PC-3 (cell line): Measurements from ENCODE around the gene GPC5.

Experiments
- CTCF ChIP-seq: fragments of 300-600 bp; sonication (generic); conservative IDR thresholded peaks from 2 replicates; pipeline ENCODE4 v1.5.1; 2017; ENCODE audit warnings: antibody characterized with exemption, low read depth, mild to moderate bottlenecking, low read length
- EZH2phosphoT487 ChIP-seq: fragments of 300-600 bp; sonication (generic); IDR thresholded peaks from 2 replicates; pipeline ENCODE4 v1.6.1; 2018; ENCODE audit warnings: mild to moderate bottlenecking, antibody characterized with exemption, low read length, borderline replicate concordance

DNA sequence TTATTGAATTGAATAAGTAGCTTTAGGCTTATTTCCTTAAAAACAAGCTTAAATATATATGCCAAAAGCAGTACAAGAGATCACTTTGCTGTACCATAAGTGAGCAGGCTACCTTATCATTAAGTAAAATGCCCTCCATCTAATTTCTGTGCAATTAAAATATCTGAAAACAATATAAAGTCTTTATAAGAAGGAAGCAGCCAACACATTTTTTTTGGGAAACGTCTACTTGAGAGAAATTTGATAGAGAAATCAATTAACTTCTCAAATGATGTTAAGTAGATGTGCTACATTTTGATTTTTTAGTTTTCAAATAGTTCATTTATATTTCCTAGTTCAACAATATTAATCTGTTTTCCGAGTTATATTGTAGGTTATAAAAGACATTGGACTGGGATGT, 52.5 kb downstream of the GPC5 start:
- no peak for TF ChIP-seq CTCF
- TF ChIP-seq EZH2phosphoT487, result no peak
